ENCODE data around the gene ZNF362.

Gene ZNF362

DNA sequence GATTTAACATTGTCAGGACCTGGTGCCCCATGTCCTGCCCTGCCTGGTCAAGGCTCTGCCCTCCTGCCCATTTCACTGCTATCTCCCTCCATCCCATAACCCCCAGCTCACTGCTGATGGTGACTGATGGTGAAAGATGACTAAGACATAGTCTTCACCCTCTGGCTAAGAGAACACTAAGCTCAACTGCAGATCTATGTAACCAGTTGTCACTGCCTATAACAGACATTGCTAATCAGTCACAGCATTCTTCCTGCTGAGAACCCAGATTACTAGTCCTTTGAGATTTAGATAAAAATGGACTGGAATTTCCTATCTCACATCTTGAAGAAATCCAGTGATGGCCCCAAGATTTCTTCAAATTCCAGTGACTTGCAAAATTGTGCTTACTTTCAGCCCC is 8.0 kb upstream of the ZNF362 start:
- H3K27me3 ChIP-seq (ENCODE audit: insufficient read depth, poor library complexity, severe bottlenecking): no peaks in the 10 kb centered on the region
- H3K27ac ChIP-seq (replicated peaks): no peak overlapping the region
- no peak for TF ChIP-seq SPI1 (IDR thresholded peaks at IDR 0.05; ENCODE audit: borderline replicate concordance, low read depth)
- H3K4me3 ChIP-seq (replicated peaks; ENCODE audit: insufficient read depth, low read length): no peak overlapping the region
- DNase-seq (ENCODE audit: low read depth in 1 of 2, low spot score in 1 of 2): no peak

GRCh38 chr1:33249422-33249821 is 6.9 kb upstream of the ZNF362 start:
- Histone ChIP-seq H3K27ac (replicated peaks) (no peak overlapping the region), H3K27me3 (ENCODE audit: insufficient read depth, poor library complexity, severe bottlenecking) (no peaks in the 10 kb centered on the region), H3K4me3 (replicated peaks; ENCODE audit: insufficient read depth, low read length) (no peak overlapping the region)
- TF ChIP-seq POLR2AphosphoS5 (IDR thresholded peaks at IDR 0.05; ENCODE audit: low read depth) (no peak), GABPA (IDR thresholded peaks at IDR 0.05; ENCODE audit: low read depth) (no peak), REST (IDR thresholded peaks at IDR 0.05; ENCODE audit: insufficient replicate concordance, low read depth) (no peak), SPI1 (IDR thresholded peaks at IDR 0.05; ENCODE audit: borderline replicate concordance, low read depth) (no peak)
- TF ChIP-seq, protein P1, sequence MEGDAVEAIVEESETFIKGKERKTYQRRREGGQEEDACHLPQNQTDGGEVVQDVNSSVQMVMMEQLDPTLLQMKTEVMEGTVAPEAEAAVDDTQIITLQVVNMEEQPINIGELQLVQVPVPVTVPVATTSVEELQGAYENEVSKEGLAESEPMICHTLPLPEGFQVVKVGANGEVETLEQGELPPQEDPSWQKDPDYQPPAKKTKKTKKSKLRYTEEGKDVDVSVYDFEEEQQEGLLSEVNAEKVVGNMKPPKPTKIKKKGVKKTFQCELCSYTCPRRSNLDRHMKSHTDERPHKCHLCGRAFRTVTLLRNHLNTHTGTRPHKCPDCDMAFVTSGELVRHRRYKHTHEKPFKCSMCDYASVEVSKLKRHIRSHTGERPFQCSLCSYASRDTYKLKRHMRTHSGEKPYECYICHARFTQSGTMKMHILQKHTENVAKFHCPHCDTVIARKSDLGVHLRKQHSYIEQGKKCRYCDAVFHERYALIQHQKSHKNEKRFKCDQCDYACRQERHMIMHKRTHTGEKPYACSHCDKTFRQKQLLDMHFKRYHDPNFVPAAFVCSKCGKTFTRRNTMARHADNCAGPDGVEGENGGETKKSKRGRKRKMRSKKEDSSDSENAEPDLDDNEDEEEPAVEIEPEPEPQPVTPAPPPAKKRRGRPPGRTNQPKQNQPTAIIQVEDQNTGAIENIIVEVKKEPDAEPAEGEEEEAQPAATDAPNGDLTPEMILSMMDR (IDR thresholded peaks at IDR 0.05; ENCODE audit: insufficient read depth, low read length): no peak
- DNase-seq (ENCODE audit: low read depth in 1 of 2, low spot score in 1 of 2): no peak

- DNase-seq (ENCODE audit: low read depth in 1 of 2, low spot score in 1 of 2): no peak
- TF ChIP-seq POLR2AphosphoS5 (IDR thresholded peaks at IDR 0.05; ENCODE audit: low read depth) (no peak), REST (IDR thresholded peaks at IDR 0.05; ENCODE audit: insufficient replicate concordance, low read depth) (no peak), SPI1 (IDR thresholded peaks at IDR 0.05; ENCODE audit: borderline replicate concordance, low read depth) (no peak), GABPA (IDR thresholded peaks at IDR 0.05; ENCODE audit: low read depth) (no peak)
- TF ChIP-seq, protein P1 (IDR thresholded peaks at IDR 0.05; ENCODE audit: insufficient read depth, low read length): no peak
- no peak overlapping the region for H3K27ac ChIP-seq (replicated peaks)
- no peak overlapping the region for H3K4me3 ChIP-seq (replicated peaks; ENCODE audit: insufficient read depth, low read length)
- no peaks in the 10 kb centered on the region for H3K27me3 ChIP-seq (ENCODE audit: insufficient read depth, poor library complexity, severe bottlenecking)
Measured at GRCh38 chr1:33250217-33250616, 6.1 kb upstream of the ZNF362 start.

- no peak overlapping the region for H3K27ac ChIP-seq (replicated peaks)
- TF ChIP-seq GABPA (IDR thresholded peaks at IDR 0.05; ENCODE audit: low read depth): no peak
- TF ChIP-seq, protein P1 (IDR thresholded peaks at IDR 0.05; ENCODE audit: insufficient read depth, low read length): no peak
- no peak for TF ChIP-seq POLR2AphosphoS5 (IDR thresholded peaks at IDR 0.05; ENCODE audit: low read depth)
- no peak for TF ChIP-seq SPI1 (IDR thresholded peaks at IDR 0.05; ENCODE audit: borderline replicate concordance, low read depth)
- no peak for TF ChIP-seq REST (IDR thresholded peaks at IDR 0.05; ENCODE audit: insufficient replicate concordance, low read depth)
- no peak for DNase-seq (ENCODE audit: low read depth in 1 of 2, low spot score in 1 of 2)
Measured at GRCh38 chr1:33250724-33251123, 5.6 kb upstream of the ZNF362 start.

More at GRCh38 chr1:33250724-33251123, 5.6 kb upstream of the ZNF362 start:
- no peak overlapping the region for H3K4me3 ChIP-seq (replicated peaks; ENCODE audit: insufficient read depth, low read length)
- no peaks in the 10 kb centered on the region for H3K27me3 ChIP-seq (ENCODE audit: insufficient read depth, poor library complexity, severe bottlenecking)

Data from HL-60 (cell line).